Right lobe of liver (tissue), 6 donors: ENCODE data around the gene CCDC83. TPM values are rescaled to one million over a fixed set of nuclear protein-coding genes. Genes with fewer than 3 reads are reported as not detected.

Experiments used
- ATAC-seq, 4 donors: fragments of 200-7000 bp; cut with Tn5 transposase; one replicate each; pipeline ENCODE4 v1.9.1; 2020; ENCODE audit warnings: mild to moderate bottlenecking in 4 of 4, moderate library complexity in 4 of 4
- DNase-seq, 3 donors: peaks; one replicate each; pipeline ENCODE4 v3.0.0-alpha.2; 2020
- H3K27ac ChIP-seq, 3 donors: fragments of 200-600 bp; one replicate each; pipeline ENCODE4 v1.8.0; 2022
- H3K27me3 ChIP-seq, 2 donors: fragments of 200-600 bp; one replicate each; pipeline ENCODE4 v1.8.0; 2022
- H3K36me3 ChIP-seq, 4 donors: fragments of 200-600 bp; sonication (generic) in 1 of 4; one replicate each; pipeline versions ENCODE4 v1.5.1 to v1.8.0; 2017 to 2022; ENCODE audit warnings: control low read depth in 1 of 4
- H3K4me1 ChIP-seq, 4 donors: fragments of 200-600 bp; sonication (generic) in 1 of 4; one replicate each; pipeline versions ENCODE4 v1.5.1 to v1.8.0; 2017 to 2022; ENCODE audit warnings: control low read depth in 1 of 4
- H3K4me3 ChIP-seq, 3 donors: fragments of 200-600 bp; one replicate each; pipeline ENCODE4 v1.8.0; 2022
- H3K9me3 ChIP-seq, 4 donors: fragments of 200-600 bp; sonication (generic) in 1 of 4; one replicate each; pipeline versions ENCODE4 v1.5.1 to v1.8.0; 2017 to 2022; ENCODE audit warnings: control low read depth in 1 of 4
- CTCF ChIP-seq, 4 donors: fragments of 200-600 bp in 3 of 4; fragments of 450-650 bp in 1 of 4; IDR thresholded peaks; one replicate each; pipeline versions ENCODE4 v1.5.1 to v1.8.0; 2016 to 2022; ENCODE audit warnings: antibody characterized with exemption in 4 of 4, mild to moderate bottlenecking in 2 of 4
- POLR2A ChIP-seq: fragments of 450-650 bp; IDR thresholded peaks from one replicate; pipeline ENCODE4 v1.6.1; 2017; ENCODE audit warnings: antibody characterized with exemption, mild to moderate bottlenecking
- WGBS: methylation state at CpG from one replicate; pipeline ENCODE4 v1.1.6; 2018; ENCODE audit warnings: low coverage, low lambda C conversion rate; ENCODE audit not compliant: insufficient coverage; ENCODE audit errors: missing lambda C conversion rate; 5-methylcytosine and 5-hydroxymethylcytosine counted together
- intact Hi-C, 2 donors: fragments of 100-400 bp; cut with DNase I; formaldehyde crosslinking; loops; one replicate each; pipeline versions ENCODE4 v1.11.2 to v1.14.1; 2022
- total RNA-seq, 6 experiments: library from RNA; depleted of rRNA in 2 of 6; stranded (reverse); fragments of >200 nt in 2 of 6; fragmentation: NEBNext Ultra II Directional in 3 of 6; extraction: Animal tissue kit (Norgen Biotek cat#: 25700) in 3 of 6; gene quantifications; one replicate each; pipeline versions ENCODE4 v1.1.0 to v1.2.4, GENCODE V29; 2016 to 2023
- donor health status: DM: no; HTN: yes; CAD: no.
- donor health status: DM: no; HTN: no; CAD: no.
- donor health status: DM: no; HTN: no; CAD: no.
- donor health status: DM: no; HTN: yes; CAD: no.
- donor health status: DM: no; HTN: yes; CAD: no.

CCDC83 gene
- total RNA-seq, 6 experiments from 2014 or later = not detected

GRCh38 chr11:85827748-85828639 lies 27.2 kb upstream of the CCDC83 start:
- Histone ChIP-seq H3K4me1 (peaks cover 0 to 4% (median 0%) of the 10 kb centered on the region in 4 donors), H3K9me3 (no peaks in the 10 kb centered on the region), H3K27ac (no peak overlapping the region), H3K4me3 (no peak overlapping the region), H3K27me3 (no peaks in the 10 kb centered on the region), H3K36me3 (no peaks in the 10 kb centered on the region)
- TF ChIP-seq POLR2A (no peak), CTCF (IDR thresholded peaks at IDR 0.05) (no peak)
- ATAC-seq = no peak
- intact Hi-C loops = no loop called here
- DNase-seq = no peak
- 43% methylated on average over 2 of the region's 2 CpGs for WGBS

GRCh38 chr11:85828640-85828978 lies 26.6 kb upstream of the CCDC83 start:
- ATAC-seq (no peak), DNase-seq (no peak)
- TF ChIP-seq CTCF (IDR thresholded peaks at IDR 0.05) (no peak), POLR2A (no peak)
- 91% methylated on average over 1 of the region's 1 CpG for WGBS
- H3K27me3 ChIP-seq = no peaks in the 10 kb centered on the region
- no peak overlapping the region for H3K4me3 ChIP-seq
- peaks cover 0 to 4% (median 0%) of the 10 kb centered on the region in 4 donors for H3K4me1 ChIP-seq
- H3K9me3 ChIP-seq = no peaks in the 10 kb centered on the region
- no peaks in the 10 kb centered on the region for H3K36me3 ChIP-seq
- intact Hi-C loops = no loop called here
- no peak overlapping the region for H3K27ac ChIP-seq

GRCh38 chr11:85829172-85829571 lies 26.0 kb upstream of the CCDC83 start:
- 90% methylated on average over 2 of the region's 2 CpGs for WGBS
- no peaks in the 10 kb centered on the region for H3K36me3 ChIP-seq
- intact Hi-C loops = no loop called here
- H3K27ac ChIP-seq = no peak overlapping the region
- no peak overlapping the region for H3K4me3 ChIP-seq
- peaks cover 0 to 4% (median 0%) of the 10 kb centered on the region in 4 donors for H3K4me1 ChIP-seq
- H3K9me3 ChIP-seq = no peaks in the 10 kb centered on the region
- ATAC-seq (no peak), DNase-seq (no peak)
- TF ChIP-seq CTCF (IDR thresholded peaks at IDR 0.05) = no peak
- no peak for TF ChIP-seq POLR2A
- H3K27me3 ChIP-seq = no peaks in the 10 kb centered on the region

GRCh38 chr11:85831050-85831449 lies 24.1 kb upstream of the CCDC83 start:
- Histone ChIP-seq H3K27me3 (no peaks in the 10 kb centered on the region), H3K4me1 (peaks cover 0 to 4% (median 0%) of the 10 kb centered on the region in 4 donors), H3K9me3 (no peaks in the 10 kb centered on the region), H3K27ac (no peak overlapping the region), H3K36me3 (no peaks in the 10 kb centered on the region), H3K4me3 (no peak overlapping the region)
- ATAC-seq (peak; percentile 69 to 86 (median 82)), DNase-seq (no peak)
- intact Hi-C loops = no loop called here
- TF ChIP-seq CTCF (IDR thresholded peaks at IDR 0.05) (no peak), POLR2A (no peak)
